GM12873 (cell line): ENCODE measurements around the gene ENPEP.

Source experiments
- CTCF ChIP-seq: IDR thresholded peaks from 2 replicates; pipeline ENCODE4 v1.5.1; 2012; ENCODE audit warnings: low read depth, mild to moderate bottlenecking, moderate library complexity, low read length, control low read depth; ENCODE audit not compliant: insufficient read depth; ENCODE audit errors: missing control alignments

ENPEP gene, protein sequence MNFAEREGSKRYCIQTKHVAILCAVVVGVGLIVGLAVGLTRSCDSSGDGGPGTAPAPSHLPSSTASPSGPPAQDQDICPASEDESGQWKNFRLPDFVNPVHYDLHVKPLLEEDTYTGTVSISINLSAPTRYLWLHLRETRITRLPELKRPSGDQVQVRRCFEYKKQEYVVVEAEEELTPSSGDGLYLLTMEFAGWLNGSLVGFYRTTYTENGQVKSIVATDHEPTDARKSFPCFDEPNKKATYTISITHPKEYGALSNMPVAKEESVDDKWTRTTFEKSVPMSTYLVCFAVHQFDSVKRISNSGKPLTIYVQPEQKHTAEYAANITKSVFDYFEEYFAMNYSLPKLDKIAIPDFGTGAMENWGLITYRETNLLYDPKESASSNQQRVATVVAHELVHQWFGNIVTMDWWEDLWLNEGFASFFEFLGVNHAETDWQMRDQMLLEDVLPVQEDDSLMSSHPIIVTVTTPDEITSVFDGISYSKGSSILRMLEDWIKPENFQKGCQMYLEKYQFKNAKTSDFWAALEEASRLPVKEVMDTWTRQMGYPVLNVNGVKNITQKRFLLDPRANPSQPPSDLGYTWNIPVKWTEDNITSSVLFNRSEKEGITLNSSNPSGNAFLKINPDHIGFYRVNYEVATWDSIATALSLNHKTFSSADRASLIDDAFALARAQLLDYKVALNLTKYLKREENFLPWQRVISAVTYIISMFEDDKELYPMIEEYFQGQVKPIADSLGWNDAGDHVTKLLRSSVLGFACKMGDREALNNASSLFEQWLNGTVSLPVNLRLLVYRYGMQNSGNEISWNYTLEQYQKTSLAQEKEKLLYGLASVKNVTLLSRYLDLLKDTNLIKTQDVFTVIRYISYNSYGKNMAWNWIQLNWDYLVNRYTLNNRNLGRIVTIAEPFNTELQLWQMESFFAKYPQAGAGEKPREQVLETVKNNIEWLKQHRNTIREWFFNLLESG

DNA sequence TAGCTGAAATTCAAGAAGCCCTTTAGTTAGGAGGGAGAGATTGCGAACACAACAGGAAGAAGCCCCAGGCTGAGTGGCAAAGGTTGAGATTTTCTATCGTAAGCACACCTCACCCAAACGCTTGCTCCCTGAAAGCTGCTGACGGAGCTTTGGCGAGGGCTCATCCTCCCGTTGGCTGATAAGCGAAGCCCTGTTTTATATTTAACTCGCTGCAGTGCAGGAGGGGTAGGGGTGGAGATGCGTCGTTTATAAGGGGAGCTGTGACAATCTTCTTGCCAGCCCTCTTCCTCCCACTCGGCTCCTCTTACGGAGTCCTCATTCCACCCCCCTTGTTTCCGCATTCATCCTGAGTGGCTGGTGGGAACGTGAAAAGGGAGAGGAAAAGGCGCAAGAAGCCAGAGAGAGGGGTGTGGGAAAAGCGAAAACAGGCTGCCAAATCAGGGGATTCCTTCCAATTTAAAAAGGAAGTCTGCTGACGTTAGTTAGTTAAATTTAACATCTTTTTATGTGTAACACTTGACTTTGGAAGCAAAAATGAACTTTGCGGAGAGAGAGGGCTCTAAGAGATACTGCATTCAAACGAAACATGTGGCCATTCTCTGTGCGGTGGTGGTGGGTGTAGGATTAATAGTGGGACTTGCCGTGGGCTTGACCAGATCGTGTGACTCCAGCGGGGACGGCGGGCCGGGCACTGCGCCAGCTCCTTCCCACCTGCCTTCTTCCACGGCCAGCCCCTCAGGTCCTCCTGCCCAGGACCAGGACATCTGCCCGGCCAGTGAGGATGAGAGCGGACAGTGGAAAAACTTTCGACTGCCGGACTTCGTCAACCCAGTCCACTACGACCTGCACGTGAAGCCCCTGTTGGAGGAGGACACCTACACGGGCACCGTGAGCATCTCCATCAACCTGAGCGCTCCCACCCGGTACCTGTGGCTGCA, at the start of gene ENPEP:
Gene ENPEP (plus strand): TSS at position 275 of the 938 bp plus-strand sequence. CDS start 260 bp downstream, at position 535.
- TF ChIP-seq CTCF: no peak

DNA sequence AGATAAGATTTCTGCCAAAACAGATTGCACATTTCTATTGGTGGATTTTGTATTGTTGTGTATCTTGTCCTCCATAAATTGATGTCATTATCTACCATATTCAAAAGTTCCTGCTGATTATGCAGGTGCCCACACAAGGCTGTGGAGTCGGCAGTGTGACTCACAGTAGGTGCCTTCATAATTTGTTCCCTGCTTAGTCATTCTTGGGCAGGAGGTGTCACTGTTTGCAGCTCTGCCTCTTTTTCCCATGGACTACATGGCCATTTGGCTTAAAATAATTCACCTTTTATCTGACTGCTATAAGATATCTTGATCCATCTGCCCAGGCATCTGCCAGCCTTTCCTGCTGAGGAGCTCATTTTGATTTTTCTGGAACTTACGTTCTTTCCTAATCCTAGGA, 33.6 kb upstream of the ENPEP start:
- no peak for TF ChIP-seq CTCF

DNA sequence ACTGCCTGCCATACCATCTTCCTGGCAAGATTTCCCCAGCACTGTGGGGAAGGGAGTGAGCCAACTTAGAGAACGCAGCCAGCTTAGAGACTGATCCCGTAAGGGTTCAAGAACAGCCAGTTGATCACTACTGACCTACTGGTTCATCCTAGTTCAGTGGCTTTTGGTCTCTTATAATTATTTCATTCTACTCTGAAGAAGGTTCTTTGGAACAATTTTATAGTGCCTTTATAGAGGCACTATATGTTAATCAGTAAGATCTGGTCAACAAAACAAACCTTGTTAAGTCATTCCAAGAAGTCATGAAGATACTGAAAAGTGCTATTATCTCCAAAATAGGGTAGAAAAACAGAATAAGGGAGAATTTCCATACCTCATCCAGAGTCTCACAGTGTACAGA, 33.2 kb upstream of the ENPEP start:
- TF ChIP-seq CTCF: no peak

DNA sequence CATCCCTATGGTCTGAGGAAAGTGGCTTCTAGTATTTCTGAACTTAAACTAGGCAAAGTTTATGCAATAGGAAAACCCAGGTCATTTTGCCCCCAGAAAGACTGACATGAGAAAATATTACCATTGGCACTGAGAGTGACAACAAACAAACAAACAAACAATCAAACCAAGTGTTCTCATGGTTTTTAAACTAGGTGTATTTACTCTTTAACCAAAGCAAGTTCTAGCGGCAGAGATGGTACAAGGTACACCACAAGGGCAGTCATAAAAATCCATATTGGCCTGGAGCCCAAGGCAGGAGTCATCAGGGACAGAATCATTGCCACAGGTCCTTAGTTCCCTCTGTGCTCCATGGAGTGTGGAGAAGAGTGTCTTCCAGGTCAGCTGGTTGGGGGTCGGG, 26.0 kb upstream of the ENPEP start:
- no peak for TF ChIP-seq CTCF

- TF ChIP-seq CTCF: no peak
Measured at GRCh38 chr4:110452546-110452945, 23.4 kb upstream of the ENPEP start.

DNA sequence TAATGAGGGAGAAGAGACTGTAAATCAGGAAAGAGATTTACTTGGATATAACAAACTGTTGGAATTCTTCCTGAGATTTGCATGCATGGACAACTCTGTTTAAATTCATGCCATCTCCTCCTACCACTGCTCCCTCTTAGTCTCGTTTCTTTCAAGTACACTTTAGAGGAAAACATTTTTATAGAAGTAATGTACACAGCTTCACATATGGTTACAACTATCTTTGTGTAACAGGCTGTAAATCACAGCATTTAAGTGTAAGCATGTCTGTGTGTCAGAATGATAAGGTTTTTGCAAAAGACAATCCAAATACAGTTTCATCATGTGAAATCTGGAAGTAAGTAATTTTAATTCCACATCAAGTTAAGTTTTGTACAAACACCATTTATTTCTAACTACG, 21.5 kb upstream of the ENPEP start:
- TF ChIP-seq CTCF: no peak
